SK-N-SH (cell line): ENCODE data around the gene PAX9.

Experiments
- ZBTB33 ChIP-seq: IDR thresholded peaks from 2 replicates; pipeline ENCODE4 v1.4.0; 2012; ENCODE audit warnings: low read depth, borderline replicate concordance
- TF ChIP-seq, protein P1 (sequence below): fragments of 150-350 bp; IDR thresholded peaks from 2 replicates; pipeline ENCODE4 v1.6.1; 2017; ENCODE audit warnings: antibody characterized with exemption, low read length, low read depth, borderline replicate concordance

GRCh38 chr14:36701132-36701531 is 39.5 kb downstream of the PAX9 start:
- TF ChIP-seq, protein P1, sequence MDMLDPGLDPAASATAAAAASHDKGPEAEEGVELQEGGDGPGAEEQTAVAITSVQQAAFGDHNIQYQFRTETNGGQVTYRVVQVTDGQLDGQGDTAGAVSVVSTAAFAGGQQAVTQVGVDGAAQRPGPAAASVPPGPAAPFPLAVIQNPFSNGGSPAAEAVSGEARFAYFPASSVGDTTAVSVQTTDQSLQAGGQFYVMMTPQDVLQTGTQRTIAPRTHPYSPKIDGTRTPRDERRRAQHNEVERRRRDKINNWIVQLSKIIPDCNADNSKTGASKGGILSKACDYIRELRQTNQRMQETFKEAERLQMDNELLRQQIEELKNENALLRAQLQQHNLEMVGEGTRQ: no peak
- TF ChIP-seq ZBTB33: no peak
